GDM1 (cell line): Measurements from ENCODE around the gene GRPEL2.

Experiments used
- DNase-seq: peaks from one replicate; lab custom pipeline; 2025; lab: John Stamatoyannopoulos, UW

Gene GRPEL2

GRCh38 chr5:149357370-149358293 lies 12.3 kb downstream of the GRPEL2 start, which contains the start of gene PCYOX1L:
Gene PCYOX1L (plus strand): TSS chr5:149358046. CDS start chr5:149358069, 23 bp downstream.
- DNase-seq: peak; percentile 94

GRCh38 chr5:149358294-149358651 lies 13.0 kb downstream of the GRPEL2 start:
- peak; percentile 22 for DNase-seq

GRCh38 chr5:149358868-149359495 lies 13.7 kb downstream of the GRPEL2 start:
- DNase-seq: no peak

GRCh38 chr5:149360272-149360671 lies 15.0 kb downstream of the GRPEL2 start:
- no peak for DNase-seq

- no peak for DNase-seq
These were observed 17.2 kb downstream of the GRPEL2 start for GRCh38 chr5:149362541-149362940.

GRCh38 chr5:149363358-149363757 lies 18.1 kb downstream of the GRPEL2 start:
- DNase-seq: peak; percentile 33

- DNase-seq: no peak
These were observed 18.6 kb downstream of the GRPEL2 start for GRCh38 chr5:149363936-149364335.

GRCh38 chr5:149364719-149365118 lies 19.4 kb downstream of the GRPEL2 start:
- no peak for DNase-seq

GRCh38 chr5:149365418-149365817 lies 20.1 kb downstream of the GRPEL2 start:
- no peak for DNase-seq

GRCh38 chr5:149366169-149366729 lies 20.9 kb downstream of the GRPEL2 start:
- DNase-seq: no peak

- DNase-seq: peak; percentile 34
These were observed 22.1 kb downstream of the GRPEL2 start for GRCh38 chr5:149367249-149367971.

GRCh38 chr5:149367972-149368645 lies 22.8 kb downstream of the GRPEL2 start:
- DNase-seq: no peak

- DNase-seq: no peak
These were observed 25.6 kb downstream of the GRPEL2 start for GRCh38 chr5:149370878-149371277.

GRCh38 chr5:149371296-149371962 lies 26.1 kb downstream of the GRPEL2 start:
- DNase-seq: peak; percentile 17

- no peak for DNase-seq
These were observed 26.9 kb downstream of the GRPEL2 start for GRCh38 chr5:149372076-149372795.

- DNase-seq: no peak
These were observed 27.6 kb downstream of the GRPEL2 start for GRCh38 chr5:149372932-149373331.

- DNase-seq: no peak
These were observed 29.0 kb downstream of the GRPEL2 start for GRCh38 chr5:149374303-149374702.

- no peak for DNase-seq
These were observed 29.5 kb downstream of the GRPEL2 start for GRCh38 chr5:149374801-149375200.

- DNase-seq: no peak
These were observed 30.1 kb downstream of the GRPEL2 start for GRCh38 chr5:149375434-149375833.

GRCh38 chr5:149376104-149376503 lies 30.8 kb downstream of the GRPEL2 start:
- no peak for DNase-seq
